ENCODE results near the gene ZNF488. TPM values are rescaled to one million over a fixed set of nuclear protein-coding genes. Genes with fewer than 3 reads are reported as not detected.

Gene ZNF488
- total RNA-seq, 4 donors from 2014 or later: 0.19 TPM; not detected in 3

GRCh38 chr10:47334466-47335295, 49.4 kb downstream of the ZNF488 start:
- TF ChIP-seq, protein P1, sequence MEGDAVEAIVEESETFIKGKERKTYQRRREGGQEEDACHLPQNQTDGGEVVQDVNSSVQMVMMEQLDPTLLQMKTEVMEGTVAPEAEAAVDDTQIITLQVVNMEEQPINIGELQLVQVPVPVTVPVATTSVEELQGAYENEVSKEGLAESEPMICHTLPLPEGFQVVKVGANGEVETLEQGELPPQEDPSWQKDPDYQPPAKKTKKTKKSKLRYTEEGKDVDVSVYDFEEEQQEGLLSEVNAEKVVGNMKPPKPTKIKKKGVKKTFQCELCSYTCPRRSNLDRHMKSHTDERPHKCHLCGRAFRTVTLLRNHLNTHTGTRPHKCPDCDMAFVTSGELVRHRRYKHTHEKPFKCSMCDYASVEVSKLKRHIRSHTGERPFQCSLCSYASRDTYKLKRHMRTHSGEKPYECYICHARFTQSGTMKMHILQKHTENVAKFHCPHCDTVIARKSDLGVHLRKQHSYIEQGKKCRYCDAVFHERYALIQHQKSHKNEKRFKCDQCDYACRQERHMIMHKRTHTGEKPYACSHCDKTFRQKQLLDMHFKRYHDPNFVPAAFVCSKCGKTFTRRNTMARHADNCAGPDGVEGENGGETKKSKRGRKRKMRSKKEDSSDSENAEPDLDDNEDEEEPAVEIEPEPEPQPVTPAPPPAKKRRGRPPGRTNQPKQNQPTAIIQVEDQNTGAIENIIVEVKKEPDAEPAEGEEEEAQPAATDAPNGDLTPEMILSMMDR (IDR thresholded peaks at IDR 0.05; ENCODE audit: low read depth): no peak

- TF ChIP-seq, protein P1 (IDR thresholded peaks at IDR 0.05; ENCODE audit: low read depth): no peak
These were observed 50.6 kb downstream of the ZNF488 start for GRCh38 chr10:47333532-47333931.

DNA sequence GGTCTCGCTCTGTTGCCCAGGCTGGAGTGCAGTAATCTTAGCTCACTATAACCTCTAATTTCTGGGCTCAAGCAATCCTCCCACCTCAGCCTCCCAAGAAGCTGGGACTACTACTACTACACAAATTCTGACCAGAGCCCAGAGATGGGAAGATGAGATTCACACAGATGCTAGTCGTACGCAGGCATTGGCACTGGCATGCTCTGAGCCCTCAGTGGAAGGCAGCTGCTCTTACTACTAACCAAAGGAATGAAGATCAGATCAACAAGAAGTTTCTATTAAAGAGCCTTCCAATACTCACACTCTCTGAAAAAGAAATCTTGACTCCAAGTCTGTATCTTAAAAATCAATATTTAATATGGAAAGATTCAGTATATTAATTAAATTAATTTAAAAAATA, 51.1 kb downstream of the ZNF488 start:
- TF ChIP-seq, protein P1 (IDR thresholded peaks at IDR 0.05; ENCODE audit: low read depth): no peak

GRCh38 chr10:47332371-47332770, 51.7 kb downstream of the ZNF488 start:
- TF ChIP-seq, protein P1 (IDR thresholded peaks at IDR 0.05; ENCODE audit: low read depth): no peak

DNA sequence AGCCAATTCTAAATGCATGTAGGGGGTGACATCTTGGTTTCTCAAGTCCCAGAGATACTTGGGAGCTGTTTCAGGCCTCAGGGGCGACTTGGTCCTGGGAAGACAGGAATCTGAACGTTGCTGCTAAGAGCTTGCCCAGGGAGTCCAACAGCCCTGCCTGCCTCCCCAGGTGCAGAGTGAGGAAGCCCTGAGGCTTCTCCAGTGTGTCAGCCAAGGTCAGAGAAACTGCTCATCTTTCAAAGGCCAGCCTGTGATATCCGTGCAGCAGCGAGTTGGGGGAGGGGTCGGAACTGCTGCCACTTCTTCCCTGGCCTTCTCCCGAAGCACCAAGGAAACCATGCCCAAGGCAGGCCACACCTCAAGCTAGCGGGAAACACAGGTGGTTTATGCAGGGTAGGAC, 52.1 kb downstream of the ZNF488 start:
- TF ChIP-seq, protein P1 (IDR thresholded peaks at IDR 0.05; ENCODE audit: low read depth): no peak

DNA sequence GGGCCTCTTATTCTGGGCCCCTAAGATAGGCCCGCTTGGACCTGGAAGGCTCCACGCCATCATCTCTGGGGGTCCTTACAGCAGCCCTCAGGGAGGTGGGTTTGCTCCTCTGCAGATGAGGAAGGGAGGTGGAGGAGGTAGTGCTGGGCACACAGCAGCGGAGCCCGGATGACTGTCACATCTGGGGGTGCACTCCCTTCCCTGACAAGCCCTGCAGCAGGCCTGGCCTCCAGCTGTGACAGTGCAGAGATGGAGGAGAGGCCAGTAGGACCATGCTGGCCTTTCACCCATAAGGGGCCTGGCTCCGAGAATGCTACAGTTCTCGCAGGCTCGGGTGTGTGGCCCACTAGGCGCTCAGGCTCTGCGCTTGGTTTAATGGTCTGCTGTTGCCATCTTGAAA, 52.6 kb downstream of the ZNF488 start:
- TF ChIP-seq, protein P1 (IDR thresholded peaks at IDR 0.05; ENCODE audit: low read depth): no peak

DNA sequence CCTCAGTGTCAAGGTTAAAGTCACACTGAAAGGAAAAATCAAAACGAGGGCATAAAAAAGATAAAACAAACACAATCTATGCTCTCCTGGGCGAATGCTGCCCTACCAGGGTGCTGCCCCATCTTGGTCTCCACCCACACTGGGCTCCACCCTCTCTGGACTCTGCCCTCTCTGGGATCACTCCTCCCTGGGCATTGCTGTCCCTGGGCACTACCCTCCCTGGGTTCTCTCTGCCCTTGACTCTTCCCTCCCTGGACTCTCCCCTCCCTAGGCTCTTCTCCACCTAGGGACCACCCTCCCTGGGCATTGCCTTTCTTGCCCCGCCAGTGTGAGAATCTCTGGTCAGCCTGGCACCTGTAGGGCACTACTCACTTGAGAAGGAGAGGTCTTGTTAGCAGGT, 53.3 kb downstream of the ZNF488 start:
- TF ChIP-seq, protein P1 (IDR thresholded peaks at IDR 0.05; ENCODE audit: low read depth): no peak
